Mucosa of stomach (tissue), 1 donor: Measurements from ENCODE around the gene PRR15L.
A peak's percentile ranks its signal among the peaks of the same experiment; 100 is the strongest.
"Not testable (repeated sequence)": the region's sequence is repeated elsewhere in the genome, so short reads cannot be mapped to it uniquely, and the experiment has no call there.

ENCODE experiments used
- H3K27me3 ChIP-seq: one replicate; pipeline ENCODE4 v1.7.0; 2013; ENCODE audit warnings: mild to moderate bottlenecking, low read length; ENCODE audit not compliant: control insufficient read depth, insufficient read depth
- H3K36me3 ChIP-seq: one replicate; pipeline ENCODE4 v1.7.0; 2013; ENCODE audit warnings: low read length; ENCODE audit not compliant: control insufficient read depth, insufficient read depth
- H3K4me1 ChIP-seq: one replicate; pipeline ENCODE4 v1.7.0; 2013; ENCODE audit warnings: mild to moderate bottlenecking, low read length; ENCODE audit not compliant: control insufficient read depth, insufficient read depth
- H3K4me3 ChIP-seq: one replicate; pipeline ENCODE4 v1.7.0; 2013; ENCODE audit warnings: low read length
- H3K9ac ChIP-seq: one replicate; pipeline ENCODE4 v1.7.0; 2013; ENCODE audit warnings: mild to moderate bottlenecking, low read length, moderate library complexity
- H3K9me3 ChIP-seq: one replicate; pipeline ENCODE4 v1.7.0; 2013; ENCODE audit warnings: mild to moderate bottlenecking, low read length, moderate library complexity; ENCODE audit not compliant: control insufficient read depth
- donor health status: Pancreatic carcinoma.

PRR15L gene

DNA sequence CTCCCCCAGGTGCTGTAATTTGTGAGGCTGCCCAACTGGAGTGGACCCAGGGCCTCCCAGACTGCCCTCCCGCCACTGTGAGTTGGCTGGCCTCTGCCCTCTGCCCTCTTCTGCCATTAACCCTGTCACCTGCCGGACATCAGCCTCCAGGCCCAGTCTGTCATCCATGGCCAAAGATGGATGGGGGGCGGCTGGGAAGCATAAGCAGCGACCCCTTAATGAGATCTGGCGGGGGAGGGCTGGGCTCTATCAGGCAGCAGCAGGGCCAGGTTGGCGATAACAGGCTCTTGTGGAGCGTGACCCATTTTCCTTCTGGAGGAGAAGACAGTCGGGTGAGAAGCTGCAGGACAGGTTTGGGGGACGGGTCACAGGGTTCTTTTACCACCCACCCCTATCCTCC, 38.5 kb upstream of the PRR15L start:
- no peaks in the 10 kb centered on the region for H3K9me3 ChIP-seq
- no peaks in the 10 kb centered on the region for H3K36me3 ChIP-seq
- H3K4me3 ChIP-seq, result no peak overlapping the region
- H3K27me3 ChIP-seq, result no peaks in the 10 kb centered on the region
- no peak overlapping the region for H3K9ac ChIP-seq
- H3K4me1 ChIP-seq, result no peaks in the 10 kb centered on the region

DNA sequence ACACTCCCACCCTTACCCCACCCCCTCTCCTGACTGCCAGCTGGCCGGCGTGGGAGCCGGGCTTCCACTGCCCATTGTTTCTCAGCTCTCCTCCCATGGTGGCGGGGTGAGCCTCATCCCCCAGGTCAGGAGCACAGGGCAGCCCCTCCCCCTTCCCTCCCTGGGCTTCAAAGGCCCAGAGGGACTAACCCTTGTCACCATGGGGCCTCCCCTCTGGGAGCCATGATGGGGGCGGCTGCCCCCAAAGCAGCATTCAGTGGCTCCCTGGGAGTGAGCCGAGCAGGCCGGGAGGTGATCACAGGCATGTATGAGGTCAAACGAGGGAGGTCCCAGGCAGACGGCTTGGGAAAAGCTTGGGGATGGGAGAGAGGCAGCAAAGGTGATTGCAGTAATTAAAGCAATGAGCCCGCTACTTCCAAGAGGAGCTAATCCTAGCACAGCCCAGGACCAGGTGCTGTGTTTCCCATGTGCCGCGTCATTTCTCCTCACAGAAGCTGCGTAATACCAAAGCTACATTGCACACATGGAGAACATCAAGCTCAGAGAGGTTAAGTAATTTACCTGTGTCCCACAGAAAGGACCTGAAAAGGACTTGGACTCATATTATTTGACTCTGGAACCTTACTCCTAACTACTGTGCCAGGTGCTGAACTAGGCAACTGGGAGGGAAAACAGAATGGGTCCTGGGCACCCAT, 37.7 kb upstream of the PRR15L start:
- no peaks in the 10 kb centered on the region for H3K27me3 ChIP-seq
- no peak overlapping the region for H3K4me3 ChIP-seq

GRCh38 chr17:47994724-47995123, 37.0 kb upstream of the PRR15L start:
- Histone ChIP-seq H3K4me1 (peaks cover under 1% of the 10 kb centered on the region), H3K27me3 (no peaks in the 10 kb centered on the region), H3K9ac (no peak overlapping the region), H3K36me3 (no peaks in the 10 kb centered on the region), H3K4me3 (no peak overlapping the region), H3K9me3 (no peaks in the 10 kb centered on the region)

More for the DNA sequence above, 37.7 kb upstream of the PRR15L start:
- Histone ChIP-seq H3K9me3 (no peaks in the 10 kb centered on the region), H3K36me3 (no peaks in the 10 kb centered on the region), H3K4me1 (no peaks in the 10 kb centered on the region), H3K9ac (no peak overlapping the region)

GRCh38 chr17:47993964-47994363, 36.3 kb upstream of the PRR15L start:
- Histone ChIP-seq H3K9ac (no peak overlapping the region), H3K4me1 (peaks cover 6% of the 10 kb centered on the region), H3K9me3 (no peaks in the 10 kb centered on the region)

DNA sequence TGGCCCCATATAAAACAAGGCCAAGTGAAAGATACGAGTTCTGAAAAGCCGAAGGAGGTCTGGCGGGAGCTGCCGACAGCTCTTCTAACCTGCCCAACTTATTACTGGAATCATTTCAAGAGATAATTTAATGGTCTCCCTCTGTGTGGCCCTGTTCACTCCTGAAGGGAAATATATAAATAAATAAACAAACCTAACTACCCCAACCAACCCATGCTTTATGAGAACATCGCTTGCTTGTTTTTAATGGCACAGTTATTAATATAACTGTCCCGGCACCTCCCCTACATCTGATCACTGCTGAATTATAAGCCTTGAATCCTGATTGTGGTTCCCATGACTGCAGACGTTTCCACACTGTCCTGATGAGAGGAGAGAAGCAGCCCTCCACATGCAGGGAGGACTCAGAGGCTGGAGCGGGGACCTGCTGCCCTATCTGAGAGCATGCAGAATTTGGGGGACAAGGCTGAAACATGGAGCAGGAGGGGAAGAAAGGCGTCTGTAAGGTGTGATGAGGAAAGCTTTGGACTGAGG, 35.4 kb upstream of the PRR15L start:
- no peaks in the 10 kb centered on the region for H3K9me3 ChIP-seq
- no peak overlapping the region for H3K9ac ChIP-seq
- no peaks in the 10 kb centered on the region for H3K27me3 ChIP-seq
- H3K4me1 ChIP-seq, result peaks cover 6% of the 10 kb centered on the region
- no peak overlapping the region for H3K4me3 ChIP-seq
- H3K36me3 ChIP-seq, result no peaks in the 10 kb centered on the region

More at GRCh38 chr17:47993964-47994363, 36.3 kb upstream of the PRR15L start:
- Histone ChIP-seq H3K4me3 (no peak overlapping the region), H3K36me3 (no peaks in the 10 kb centered on the region), H3K27me3 (no peaks in the 10 kb centered on the region)

GRCh38 chr17:47992216-47992615, 34.5 kb upstream of the PRR15L start:
- Histone ChIP-seq H3K4me3 (no peak overlapping the region), H3K27me3 (no peaks in the 10 kb centered on the region), H3K36me3 (no peaks in the 10 kb centered on the region), H3K9me3 (no peaks in the 10 kb centered on the region), H3K9ac (no peak overlapping the region), H3K4me1 (peaks cover 12% of the 10 kb centered on the region)

- Histone ChIP-seq H3K9ac (no peak overlapping the region), H3K4me3 (no peak overlapping the region), H3K36me3 (no peaks in the 10 kb centered on the region), H3K9me3 (no peaks in the 10 kb centered on the region), H3K4me1 (peaks cover 17% of the 10 kb centered on the region), H3K27me3 (no peaks in the 10 kb centered on the region)
Observed at GRCh38 chr17:47990962-47991731, 33.5 kb upstream of the PRR15L start.

DNA sequence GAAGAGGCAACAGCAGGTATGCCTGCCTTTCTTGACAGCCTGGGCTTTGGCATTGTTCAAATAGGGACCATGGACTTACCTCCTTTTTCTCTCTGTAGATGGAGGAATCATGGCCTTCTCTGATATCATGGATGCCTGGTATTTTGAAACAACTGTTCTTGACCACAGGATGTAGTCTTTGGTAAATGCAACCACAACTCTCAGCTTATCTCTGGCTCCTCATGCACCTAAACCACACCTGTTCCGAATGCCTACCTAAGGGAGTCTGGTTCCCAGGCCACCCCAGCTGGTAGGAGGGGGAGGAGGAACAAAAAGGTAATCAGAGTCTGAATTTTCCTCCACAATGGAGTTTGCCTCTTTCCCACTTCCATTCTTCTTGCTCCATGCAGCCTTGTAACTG, 32.0 kb upstream of the PRR15L start:
- no peaks in the 10 kb centered on the region for H3K27me3 ChIP-seq
- H3K36me3 ChIP-seq, result no peaks in the 10 kb centered on the region
- H3K4me1 ChIP-seq, result peaks cover 17% of the 10 kb centered on the region
- no peaks in the 10 kb centered on the region for H3K9me3 ChIP-seq
- no peak overlapping the region for H3K9ac ChIP-seq
- no peak overlapping the region for H3K4me3 ChIP-seq

DNA sequence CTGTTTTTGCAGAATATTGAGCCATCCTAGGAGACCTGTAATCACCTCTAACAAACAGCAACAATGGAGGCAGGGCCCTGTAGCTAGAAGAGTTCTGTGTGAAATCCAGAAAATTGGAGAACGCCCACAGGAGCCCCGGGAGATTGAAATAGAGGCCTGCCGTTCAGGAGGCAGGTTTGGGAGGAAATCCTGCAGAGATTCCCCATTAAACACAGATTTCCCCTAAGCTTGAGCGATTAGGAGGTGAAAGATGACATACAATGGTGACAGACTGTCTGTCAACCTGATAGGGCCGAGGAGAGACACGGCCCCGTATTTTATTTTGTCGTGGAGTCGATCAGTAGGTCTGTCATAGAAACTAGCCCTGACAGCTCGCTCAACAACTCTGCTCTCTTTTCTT, 31.5 kb upstream of the PRR15L start:
- no peak overlapping the region for H3K9ac ChIP-seq
- peaks cover 17% of the 10 kb centered on the region for H3K4me1 ChIP-seq
- no peaks in the 10 kb centered on the region for H3K27me3 ChIP-seq
- no peaks in the 10 kb centered on the region for H3K36me3 ChIP-seq
- H3K9me3 ChIP-seq, result no peaks in the 10 kb centered on the region
- H3K4me3 ChIP-seq, result no peak overlapping the region

GRCh38 chr17:47988445-47988844, 30.8 kb upstream of the PRR15L start:
- H3K4me1 ChIP-seq, result peaks cover 18% of the 10 kb centered on the region
- not testable (repeated sequence) for H3K27me3 ChIP-seq, H3K4me3 ChIP-seq, H3K9me3 ChIP-seq, H3K36me3 ChIP-seq, H3K9ac ChIP-seq

DNA sequence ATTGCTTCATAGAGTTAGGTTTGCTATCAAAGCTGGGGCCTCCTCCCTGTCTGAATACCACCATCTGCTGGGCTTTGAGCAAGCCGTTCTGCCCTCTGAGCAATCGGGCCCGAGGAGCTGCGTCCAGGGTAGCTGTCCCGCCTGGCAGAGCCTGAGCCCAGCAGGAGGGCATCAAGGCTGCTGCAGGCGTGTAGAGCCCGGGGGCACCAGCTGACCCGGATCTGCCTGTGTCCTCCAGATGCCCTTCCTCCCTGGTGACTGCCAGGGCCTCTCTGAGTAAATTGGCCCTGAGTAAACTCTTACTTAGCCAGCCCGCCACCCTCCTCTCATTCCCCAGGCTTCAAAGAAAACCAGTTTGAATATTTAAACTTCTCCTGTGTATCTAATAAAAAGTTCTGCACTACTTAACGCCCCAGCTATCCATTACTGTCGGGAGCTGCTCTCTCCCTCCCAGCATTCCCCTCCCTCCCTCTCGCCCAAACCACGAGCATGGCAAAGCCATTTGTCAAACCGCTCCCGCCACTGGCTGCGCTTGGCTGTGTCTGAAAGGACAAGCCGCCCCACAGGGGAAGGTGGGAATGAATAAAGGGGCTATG, 29.7 kb upstream of the PRR15L start:
- no peaks in the 10 kb centered on the region for H3K36me3 ChIP-seq
- no peaks in the 10 kb centered on the region for H3K27me3 ChIP-seq
- no peaks in the 10 kb centered on the region for H3K9me3 ChIP-seq
- peaks cover 29% of the 10 kb centered on the region for H3K4me1 ChIP-seq
- H3K4me3 ChIP-seq, result no peak overlapping the region
- peak overlapping the region; percentile 9 for H3K9ac ChIP-seq

GRCh38 chr17:47986520-47986919, 28.8 kb upstream of the PRR15L start:
- Histone ChIP-seq H3K4me3 (no peak overlapping the region), H3K4me1 (peaks cover 36% of the 10 kb centered on the region), H3K27me3 (no peaks in the 10 kb centered on the region), H3K9ac (peak overlapping the region; percentile 9), H3K9me3 (no peaks in the 10 kb centered on the region), H3K36me3 (no peaks in the 10 kb centered on the region)
